Measurements from ENCODE around the gene SNX8. TPM values are rescaled to one million over a fixed set of nuclear protein-coding genes. Genes with fewer than 3 reads are reported as not detected.

The SNX8 gene
- total RNA-seq, 1 experiment from 2014 or later, result 139 TPM

DNA sequence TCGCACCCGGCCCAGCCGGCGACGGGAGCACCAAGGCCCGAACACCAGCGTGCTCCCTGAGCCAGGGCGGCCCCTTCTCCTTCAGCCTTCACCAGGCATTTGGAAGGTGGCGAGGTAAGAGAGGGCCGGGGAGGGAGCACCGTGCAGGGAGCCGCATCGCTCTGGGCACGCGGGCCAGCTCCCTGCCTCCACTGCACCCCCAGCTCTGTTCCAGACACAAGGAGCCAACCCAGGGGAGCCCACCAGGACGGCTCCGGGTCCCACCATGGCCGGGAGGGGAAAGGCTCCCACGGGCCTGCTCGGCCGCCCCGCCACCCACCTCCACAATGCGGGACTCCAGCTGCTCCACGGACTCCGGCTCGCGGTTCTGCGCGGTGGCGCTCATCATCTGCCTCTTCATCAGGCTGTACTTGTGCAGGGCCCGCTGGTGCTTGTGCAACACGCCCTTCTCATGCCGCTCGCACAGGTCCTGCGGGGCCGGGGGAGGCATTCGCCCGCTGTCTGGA is 57.1 kb downstream of the SNX8 start:
- ChIA-PET POLR2A (no interaction called here), CTCF (no interaction called here)
- in situ Hi-C loops (cut with HindIII; ENCODE audit: low pct_unique_long_range_greater_than_20kb, low sequenced_read_pairs), result no loop called here
- TF ChIP-seq, protein P1, sequence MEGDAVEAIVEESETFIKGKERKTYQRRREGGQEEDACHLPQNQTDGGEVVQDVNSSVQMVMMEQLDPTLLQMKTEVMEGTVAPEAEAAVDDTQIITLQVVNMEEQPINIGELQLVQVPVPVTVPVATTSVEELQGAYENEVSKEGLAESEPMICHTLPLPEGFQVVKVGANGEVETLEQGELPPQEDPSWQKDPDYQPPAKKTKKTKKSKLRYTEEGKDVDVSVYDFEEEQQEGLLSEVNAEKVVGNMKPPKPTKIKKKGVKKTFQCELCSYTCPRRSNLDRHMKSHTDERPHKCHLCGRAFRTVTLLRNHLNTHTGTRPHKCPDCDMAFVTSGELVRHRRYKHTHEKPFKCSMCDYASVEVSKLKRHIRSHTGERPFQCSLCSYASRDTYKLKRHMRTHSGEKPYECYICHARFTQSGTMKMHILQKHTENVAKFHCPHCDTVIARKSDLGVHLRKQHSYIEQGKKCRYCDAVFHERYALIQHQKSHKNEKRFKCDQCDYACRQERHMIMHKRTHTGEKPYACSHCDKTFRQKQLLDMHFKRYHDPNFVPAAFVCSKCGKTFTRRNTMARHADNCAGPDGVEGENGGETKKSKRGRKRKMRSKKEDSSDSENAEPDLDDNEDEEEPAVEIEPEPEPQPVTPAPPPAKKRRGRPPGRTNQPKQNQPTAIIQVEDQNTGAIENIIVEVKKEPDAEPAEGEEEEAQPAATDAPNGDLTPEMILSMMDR (IDR thresholded peaks at IDR 0.05), result no peak
- TF ChIP-seq SIN3A (IDR thresholded peaks at IDR 0.05; ENCODE audit: borderline replicate concordance, insufficient read depth, low read depth, low read length) (no peak), TCF7L2 (IDR thresholded peaks at IDR 0.05; ENCODE audit: low read depth, low read length) (no peak), POLR2AphosphoS5 (IDR thresholded peaks at IDR 0.05; ENCODE audit: low read depth, low read length) (no peak)
- TF ChIP-seq, protein P2, sequence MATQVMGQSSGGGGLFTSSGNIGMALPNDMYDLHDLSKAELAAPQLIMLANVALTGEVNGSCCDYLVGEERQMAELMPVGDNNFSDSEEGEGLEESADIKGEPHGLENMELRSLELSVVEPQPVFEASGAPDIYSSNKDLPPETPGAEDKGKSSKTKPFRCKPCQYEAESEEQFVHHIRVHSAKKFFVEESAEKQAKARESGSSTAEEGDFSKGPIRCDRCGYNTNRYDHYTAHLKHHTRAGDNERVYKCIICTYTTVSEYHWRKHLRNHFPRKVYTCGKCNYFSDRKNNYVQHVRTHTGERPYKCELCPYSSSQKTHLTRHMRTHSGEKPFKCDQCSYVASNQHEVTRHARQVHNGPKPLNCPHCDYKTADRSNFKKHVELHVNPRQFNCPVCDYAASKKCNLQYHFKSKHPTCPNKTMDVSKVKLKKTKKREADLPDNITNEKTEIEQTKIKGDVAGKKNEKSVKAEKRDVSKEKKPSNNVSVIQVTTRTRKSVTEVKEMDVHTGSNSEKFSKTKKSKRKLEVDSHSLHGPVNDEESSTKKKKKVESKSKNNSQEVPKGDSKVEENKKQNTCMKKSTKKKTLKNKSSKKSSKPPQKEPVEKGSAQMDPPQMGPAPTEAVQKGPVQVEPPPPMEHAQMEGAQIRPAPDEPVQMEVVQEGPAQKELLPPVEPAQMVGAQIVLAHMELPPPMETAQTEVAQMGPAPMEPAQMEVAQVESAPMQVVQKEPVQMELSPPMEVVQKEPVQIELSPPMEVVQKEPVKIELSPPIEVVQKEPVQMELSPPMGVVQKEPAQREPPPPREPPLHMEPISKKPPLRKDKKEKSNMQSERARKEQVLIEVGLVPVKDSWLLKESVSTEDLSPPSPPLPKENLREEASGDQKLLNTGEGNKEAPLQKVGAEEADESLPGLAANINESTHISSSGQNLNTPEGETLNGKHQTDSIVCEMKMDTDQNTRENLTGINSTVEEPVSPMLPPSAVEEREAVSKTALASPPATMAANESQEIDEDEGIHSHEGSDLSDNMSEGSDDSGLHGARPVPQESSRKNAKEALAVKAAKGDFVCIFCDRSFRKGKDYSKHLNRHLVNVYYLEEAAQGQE (IDR thresholded peaks at IDR 0.05; ENCODE audit: insufficient read depth in 1 of 2, low read depth in 2 of 2, low read length in 1 of 2), result no peak
- intact Hi-C loops (cut with micrococcal nuclease; ENCODE audit: unreplicated experiment), result no loop called here
- no peak overlapping the region for H3K4me3 ChIP-seq (ENCODE audit: low read depth in 2 of 2, low read length in 2 of 2)
- no peaks in the 10 kb centered on the region for H3K27me3 ChIP-seq (ENCODE audit: control insufficient read depth, insufficient read depth, low read length)
- BruUV-seq (replicated peaks), result no TSS peak
- ATAC-seq (no peak), DNase-seq (ENCODE audit: low read depth, low spot score) (no peak)
- H3K9me3 ChIP-seq (ENCODE audit: control insufficient read depth, insufficient read depth, low read depth, low read length), result no peaks in the 10 kb centered on the region
- H3K27ac ChIP-seq (ENCODE audit: low read length), result no peak overlapping the region
- H3K36me3 ChIP-seq (ENCODE audit: control insufficient read depth, insufficient read depth, low read length), result no peaks in the 10 kb centered on the region; the same call in 1 of the 2 replicates
- H3K4me1 ChIP-seq (ENCODE audit: control insufficient read depth, insufficient read depth, low read length), result peaks cover 3% of the 10 kb centered on the region; the same call in 1 of the 2 replicates

DNA sequence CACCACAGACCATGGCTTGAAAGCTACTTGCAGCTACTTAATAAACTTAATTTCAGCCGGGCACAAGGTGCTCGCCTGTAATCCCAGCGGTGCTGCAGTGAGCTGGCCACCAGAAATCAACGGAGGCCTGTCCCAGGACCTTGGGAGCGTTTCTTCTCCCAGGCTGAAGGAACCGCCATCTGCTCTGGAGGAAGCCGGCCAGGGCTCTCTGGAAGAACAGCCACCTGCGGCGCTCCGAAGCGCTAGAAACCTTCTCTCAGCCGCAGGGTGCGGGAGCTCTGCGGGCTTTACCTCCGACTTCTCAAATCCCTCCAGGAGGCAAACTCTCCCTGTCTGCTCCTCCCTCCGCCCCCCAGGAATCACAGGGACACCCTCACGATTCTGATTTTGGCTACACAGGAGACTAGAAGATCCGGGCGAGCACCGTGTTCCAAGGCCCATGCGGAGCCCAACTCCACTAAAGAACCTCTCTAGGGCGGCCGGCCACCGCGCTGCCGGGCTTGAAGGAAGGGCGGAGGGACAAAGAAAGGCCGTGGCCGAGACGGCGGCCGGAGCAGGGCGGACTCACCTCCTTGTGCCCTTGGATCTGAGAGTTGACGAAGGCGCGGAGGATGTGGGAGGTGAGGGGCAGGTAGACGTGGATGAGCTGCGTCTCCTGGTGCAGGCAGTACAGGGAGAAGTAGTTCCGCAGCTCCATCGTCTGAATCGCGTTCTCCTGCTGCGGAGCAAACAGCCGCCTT is 57.8 kb downstream of the SNX8 start:
- in situ Hi-C loops (cut with HindIII; ENCODE audit: low pct_unique_long_range_greater_than_20kb, low sequenced_read_pairs), result no loop called here
- no TSS peak for BruUV-seq (replicated peaks)

More for the DNA sequence above, 57.8 kb downstream of the SNX8 start:
- POLR2A ChIA-PET, result interaction anchor here (0.6 kb wide), 2 partner anchors 17 to 411 kb away, joined by 3 read pairs; no protein-coding TSS in a partner anchor
- no peak for DNase-seq (ENCODE audit: low read depth, low spot score)
- Histone ChIP-seq H3K27ac (ENCODE audit: low read length) (no peak overlapping the region), H3K4me1 (ENCODE audit: control insufficient read depth, insufficient read depth, low read length) (peaks cover 3% of the 10 kb centered on the region; the same call in 1 of the 2 replicates), H3K36me3 (ENCODE audit: control insufficient read depth, insufficient read depth, low read length) (no peaks in the 10 kb centered on the region; the same call in 1 of the 2 replicates), H3K4me3 (ENCODE audit: low read depth in 2 of 2, low read length in 2 of 2) (no peak overlapping the region), H3K9me3 (ENCODE audit: control insufficient read depth, insufficient read depth, low read depth, low read length) (no peaks in the 10 kb centered on the region), H3K27me3 (ENCODE audit: control insufficient read depth, insufficient read depth, low read length) (no peaks in the 10 kb centered on the region)
- TF ChIP-seq SIN3A (IDR thresholded peaks at IDR 0.05; ENCODE audit: borderline replicate concordance, insufficient read depth, low read depth, low read length), result no peak
- TF ChIP-seq, protein P2 (IDR thresholded peaks at IDR 0.05; ENCODE audit: insufficient read depth in 1 of 2, low read depth in 2 of 2, low read length in 1 of 2), result no peak
- TF ChIP-seq, protein P1 (IDR thresholded peaks at IDR 0.05), result no peak
- TF ChIP-seq POLR2AphosphoS5 (IDR thresholded peaks at IDR 0.05; ENCODE audit: low read depth, low read length), result no peak
- no peak for TF ChIP-seq TCF7L2 (IDR thresholded peaks at IDR 0.05; ENCODE audit: low read depth, low read length)
- intact Hi-C loops (cut with micrococcal nuclease; ENCODE audit: unreplicated experiment), result no loop called here
- CTCF ChIA-PET, result no interaction called here
- ATAC-seq, result no peak
